GM23338 (cell line): ENCODE measurements around the gene GPBP1L1. TPM values are rescaled to one million over a fixed set of nuclear protein-coding genes. Genes with fewer than 3 reads are reported as not detected.

Source experiments
- ATAC-seq: fragments of 200-7000 bp; cut with Tn5 transposase; 3 replicates; pipeline ENCODE4 v1.9.1; 2020
- DNase-seq: peaks from one replicate; pipeline ENCODE4 v3.0.0-alpha.2; 2015; ENCODE audit warnings: low spot score
- H2AFZ ChIP-seq: fragments of 200-600 bp; sonication (generic); 2 replicates; pipeline ENCODE4 v1.8.0; 2016; ENCODE audit warnings: antibody characterized with exemption, mild to moderate bottlenecking, moderate library complexity
- H3F3A ChIP-seq: fragments of 200-600 bp; sonication (generic); replicated peaks from 2 replicates; pipeline ENCODE4 v1.8.0; 2017; ENCODE audit warnings: antibody characterized with exemption, mixed run types, low read depth
- H3K27ac ChIP-seq: fragments of 200-600 bp; sonication (generic); 2 replicates; pipeline ENCODE4 v1.6.1; 2016; ENCODE audit warnings: low read depth
- H3K27me3 ChIP-seq: fragments of 200-600 bp; sonication (generic); 2 replicates; pipeline ENCODE4 v1.8.0; 2016; ENCODE audit warnings: mild to moderate bottlenecking, mixed run types, moderate library complexity; ENCODE audit not compliant: insufficient read depth
- H3K36me3 ChIP-seq: fragments of 200-600 bp; sonication (generic); 2 replicates; pipeline ENCODE4 v1.8.0; 2016; ENCODE audit warnings: mild to moderate bottlenecking; ENCODE audit not compliant: insufficient read depth
- H3K4me1 ChIP-seq: fragments of 200-600 bp; sonication (generic); 2 replicates; pipeline ENCODE4 v1.8.0; 2016; ENCODE audit warnings: mild to moderate bottlenecking, moderate library complexity; ENCODE audit not compliant: insufficient read depth
- H3K4me2 ChIP-seq: fragments of 200-600 bp; sonication (generic); 2 replicates; pipeline ENCODE4 v1.7.1; 2017; ENCODE audit warnings: mixed run types
- H3K4me3 ChIP-seq: fragments of 200-600 bp; sonication (generic); 2 replicates; pipeline ENCODE4 v1.6.1; 2016; ENCODE audit warnings: mixed run types
- H3K79me2 ChIP-seq: fragments of 200-600 bp; sonication (generic); replicated peaks from 2 replicates; pipeline ENCODE4 v1.8.0; 2017; ENCODE audit warnings: mild to moderate bottlenecking; ENCODE audit not compliant: insufficient read depth
- H3K9me2 ChIP-seq: fragments of 200-600 bp; sonication (generic); 2 replicates; pipeline ENCODE4 v1.8.0; 2017; ENCODE audit not compliant: insufficient read depth
- H4K20me1 ChIP-seq: fragments of 200-600 bp; sonication (generic); replicated peaks from 2 replicates; pipeline ENCODE4 v1.8.0; 2017; ENCODE audit warnings: mild to moderate bottlenecking; ENCODE audit not compliant: insufficient read depth
- H3K27ac Mint-ChIP-seq: 2 replicates; pipeline ENCODE4 v1.8.0; 2020; ENCODE audit warnings: inconsistent platforms, mild to moderate bottlenecking, moderate library complexity, mixed read lengths
- H3K27me3 Mint-ChIP-seq: 3 replicates; pipeline ENCODE4 v1.8.0; 2022; ENCODE audit warnings: low read depth, mild to moderate bottlenecking, moderate library complexity, mixed read lengths, inconsistent platforms; ENCODE audit not compliant: insufficient read depth, poor library complexity
- H3K36me3 Mint-ChIP-seq: 3 replicates; pipeline ENCODE4 v1.8.0; 2021; ENCODE audit warnings: low read depth, mild to moderate bottlenecking, inconsistent platforms, moderate library complexity, mixed read lengths
- H3K4me1 Mint-ChIP-seq: 3 replicates; pipeline ENCODE4 v1.8.0; 2020; ENCODE audit warnings: mild to moderate bottlenecking, inconsistent platforms, mixed read lengths
- H3K4me3 Mint-ChIP-seq: 3 replicates; pipeline ENCODE4 v1.8.0; 2021; ENCODE audit warnings: moderate library complexity, mild to moderate bottlenecking, inconsistent platforms, mixed read lengths
- H3K9me3 Mint-ChIP-seq: 3 replicates; pipeline ENCODE4 v1.8.0; 2020; ENCODE audit warnings: moderate library complexity, mild to moderate bottlenecking, inconsistent platforms, mixed read lengths
- CREB1 ChIP-seq: fragments of 250-450 bp; sonication (Bioruptor Pico); IDR thresholded peaks from 2 replicates; pipeline ENCODE4 v1.5.0; 2020; ENCODE audit warnings: low read depth, mild to moderate bottlenecking, moderate library complexity
- EZH2 ChIP-seq: fragments of 200-600 bp; sonication (generic); IDR thresholded peaks from one replicate; pipeline ENCODE4 v1.8.0; 2017; ENCODE audit warnings: antibody characterized with exemption, mild to moderate bottlenecking, low read depth; ENCODE audit not compliant: unreplicated experiment
- EZH2phosphoT487 ChIP-seq: fragments of 200-600 bp; sonication (generic); IDR thresholded peaks from one replicate; pipeline ENCODE4 v1.8.1; 2018; ENCODE audit warnings: antibody characterized with exemption; ENCODE audit not compliant: unreplicated experiment
- JUNB ChIP-seq: IDR thresholded peaks from one replicate; pipeline ENCODE4 v1.6.1; 2016; ENCODE audit warnings: antibody characterized with exemption; ENCODE audit not compliant: unreplicated experiment
- NANOG ChIP-seq: IDR thresholded peaks from 2 replicates; pipeline ENCODE4 v1.6.1; 2016; ENCODE audit warnings: antibody characterized with exemption, borderline replicate concordance
- ZNF114 ChIP-seq: fragments of 250-450 bp; sonication (Bioruptor Pico); IDR thresholded peaks from 2 replicates; pipeline ENCODE4 v1.5.0; 2020; ENCODE audit warnings: mild to moderate bottlenecking, moderate library complexity
- ZNF331 ChIP-seq: fragments of 250-450 bp; sonication (Bioruptor Pico); IDR thresholded peaks from 2 replicates; pipeline ENCODE4 v1.5.0; 2020; ENCODE audit warnings: low read depth, mild to moderate bottlenecking, moderate library complexity
- polyA plus RNA-seq: library from polyadenylated mRNA; unstranded; fragments of >200 nt; fragmentation: Nextera tagmentation; extraction: Ambion mirVana; gene quantifications from 2 replicates; pipeline ENCODE4 v1.2.1, GENCODE V29; 2016
- total RNA-seq: library from RNA; depleted of rRNA; stranded (reverse); fragments of >200 nt; shearing (Covaris generic); gene quantifications from 2 replicates; pipeline ENCODE4 v1.2.3, GENCODE V29; 2014
- TF ChIP-seq, protein P1 (sequence below), 2 experiments: fragments of 200-600 bp in 1 of 2; sonication (generic) in 1 of 2; conservative IDR thresholded peaks; 2 replicates each; pipeline versions ENCODE4 v1.5.1 to v1.6.1; 2016 to 2017; ENCODE audit warnings: antibody characterized with exemption in 2 of 2, low read depth in 2 of 2, mild to moderate bottlenecking in 2 of 2, moderate library complexity in 1 of 2
- TF ChIP-seq, protein P2 (sequence below): IDR thresholded peaks from one replicate; pipeline ENCODE4 v1.6.1; 2018; ENCODE audit warnings: antibody characterized with exemption; ENCODE audit not compliant: unreplicated experiment

GPBP1L1 gene
- total and polyA plus RNA-seq, 2 experiments from 2014 or later, result 61.7 to 117 TPM

- peaks cover 47% of the 10 kb centered on the region for H3K36me3 Mint-ChIP-seq
- no peaks in the 10 kb centered on the region; the same call in 2 of the 3 replicates for H3K9me3 Mint-ChIP-seq
- no peaks in the 10 kb centered on the region for H3F3A ChIP-seq
- TF ChIP-seq EZH2phosphoT487, result no peak
- no peak for TF ChIP-seq CREB1 (CRISPR knock-in tag)
- no peak for TF ChIP-seq JUNB
- TF ChIP-seq EZH2, result no peak
- no peak for TF ChIP-seq NANOG
- TF ChIP-seq ZNF114 (CRISPR knock-in tag), result no peak
- ATAC-seq (no peak), DNase-seq (no peak)
- H3K4me3 ChIP-seq, result no peak overlapping the region
- H3K27me3 ChIP-seq, result no peaks in the 10 kb centered on the region
- no peak overlapping the region for H3K27ac Mint-ChIP-seq
- no peak overlapping the region for H3K4me2 ChIP-seq
- no peak overlapping the region for H3K4me3 Mint-ChIP-seq
- peaks cover 26% of the 10 kb centered on the region for H3K79me2 ChIP-seq
- no peaks in the 10 kb centered on the region for H3K27me3 Mint-ChIP-seq
- peaks cover 30% of the 10 kb centered on the region for H3K36me3 ChIP-seq
- no peak overlapping the region for H2AFZ ChIP-seq
- no peaks in the 10 kb centered on the region for H3K4me1 Mint-ChIP-seq
- H4K20me1 ChIP-seq, result peaks cover 22% of the 10 kb centered on the region
- no peaks in the 10 kb centered on the region for H3K4me1 ChIP-seq
- H3K9me2 ChIP-seq, result no peaks in the 10 kb centered on the region
- H3K27ac ChIP-seq, result no peak overlapping the region
These were observed 41.7 kb downstream of the GPBP1L1 start for GRCh38 chr1:45644661-45645060.

GRCh38 chr1:45643978-45644377, 42.4 kb downstream of the GPBP1L1 start:
- Histone ChIP-seq H3K4me3 (no peak overlapping the region), H3K9me2 (no peaks in the 10 kb centered on the region), H3K4me2 (no peak overlapping the region), H4K20me1 (peaks cover 20% of the 10 kb centered on the region), H3K27me3 (no peaks in the 10 kb centered on the region), H3K4me1 (no peaks in the 10 kb centered on the region), H2AFZ (no peak overlapping the region), H3K36me3 (peaks cover 31% of the 10 kb centered on the region), H3F3A (no peaks in the 10 kb centered on the region), H3K79me2 (peaks cover 20% of the 10 kb centered on the region), H3K27ac (no peak overlapping the region)
- Mint-ChIP-seq H3K27ac (no peak overlapping the region), H3K27me3 (no peaks in the 10 kb centered on the region), H3K4me3 (no peak overlapping the region), H3K36me3 (peaks cover 46% of the 10 kb centered on the region), H3K9me3 (no peaks in the 10 kb centered on the region; the same call in 2 of the 3 replicates), H3K4me1 (no peaks in the 10 kb centered on the region)
- ATAC-seq (no peak; the same call in 2 of the 3 replicates), DNase-seq (peak; percentile 19)
- TF ChIP-seq, protein P1, sequence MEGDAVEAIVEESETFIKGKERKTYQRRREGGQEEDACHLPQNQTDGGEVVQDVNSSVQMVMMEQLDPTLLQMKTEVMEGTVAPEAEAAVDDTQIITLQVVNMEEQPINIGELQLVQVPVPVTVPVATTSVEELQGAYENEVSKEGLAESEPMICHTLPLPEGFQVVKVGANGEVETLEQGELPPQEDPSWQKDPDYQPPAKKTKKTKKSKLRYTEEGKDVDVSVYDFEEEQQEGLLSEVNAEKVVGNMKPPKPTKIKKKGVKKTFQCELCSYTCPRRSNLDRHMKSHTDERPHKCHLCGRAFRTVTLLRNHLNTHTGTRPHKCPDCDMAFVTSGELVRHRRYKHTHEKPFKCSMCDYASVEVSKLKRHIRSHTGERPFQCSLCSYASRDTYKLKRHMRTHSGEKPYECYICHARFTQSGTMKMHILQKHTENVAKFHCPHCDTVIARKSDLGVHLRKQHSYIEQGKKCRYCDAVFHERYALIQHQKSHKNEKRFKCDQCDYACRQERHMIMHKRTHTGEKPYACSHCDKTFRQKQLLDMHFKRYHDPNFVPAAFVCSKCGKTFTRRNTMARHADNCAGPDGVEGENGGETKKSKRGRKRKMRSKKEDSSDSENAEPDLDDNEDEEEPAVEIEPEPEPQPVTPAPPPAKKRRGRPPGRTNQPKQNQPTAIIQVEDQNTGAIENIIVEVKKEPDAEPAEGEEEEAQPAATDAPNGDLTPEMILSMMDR (conservative IDR thresholded peaks at IDR 0.05; ENCODE audit: low read depth in 2 of 2), result peak; percentile 33 to 35; a peak in 3 of 4 replicates
- TF ChIP-seq ZNF331 (CRISPR knock-in tag), result no peak

GRCh38 chr1:45643321-45643720, 43.0 kb downstream of the GPBP1L1 start:
- Histone ChIP-seq H3K4me2 (no peak overlapping the region), H3K4me1 (no peaks in the 10 kb centered on the region), H3K9me2 (no peaks in the 10 kb centered on the region), H3K36me3 (peaks cover 37% of the 10 kb centered on the region), H3K4me3 (no peak overlapping the region), H2AFZ (no peak overlapping the region), H3K27ac (no peak overlapping the region), H3K27me3 (no peaks in the 10 kb centered on the region), H4K20me1 (peaks cover 16% of the 10 kb centered on the region), H3K79me2 (peaks cover 17% of the 10 kb centered on the region), H3F3A (no peaks in the 10 kb centered on the region)
- ATAC-seq (no peak), DNase-seq (no peak)
- no peak overlapping the region for H3K27ac Mint-ChIP-seq
- no peaks in the 10 kb centered on the region; the same call in 2 of the 3 replicates for H3K9me3 Mint-ChIP-seq
- no peaks in the 10 kb centered on the region for H3K4me1 Mint-ChIP-seq
- no peaks in the 10 kb centered on the region for H3K27me3 Mint-ChIP-seq
- H3K4me3 Mint-ChIP-seq, result no peak overlapping the region
- H3K36me3 Mint-ChIP-seq, result peaks cover 45% of the 10 kb centered on the region
- no peak for TF ChIP-seq EZH2
- TF ChIP-seq, protein P2, sequence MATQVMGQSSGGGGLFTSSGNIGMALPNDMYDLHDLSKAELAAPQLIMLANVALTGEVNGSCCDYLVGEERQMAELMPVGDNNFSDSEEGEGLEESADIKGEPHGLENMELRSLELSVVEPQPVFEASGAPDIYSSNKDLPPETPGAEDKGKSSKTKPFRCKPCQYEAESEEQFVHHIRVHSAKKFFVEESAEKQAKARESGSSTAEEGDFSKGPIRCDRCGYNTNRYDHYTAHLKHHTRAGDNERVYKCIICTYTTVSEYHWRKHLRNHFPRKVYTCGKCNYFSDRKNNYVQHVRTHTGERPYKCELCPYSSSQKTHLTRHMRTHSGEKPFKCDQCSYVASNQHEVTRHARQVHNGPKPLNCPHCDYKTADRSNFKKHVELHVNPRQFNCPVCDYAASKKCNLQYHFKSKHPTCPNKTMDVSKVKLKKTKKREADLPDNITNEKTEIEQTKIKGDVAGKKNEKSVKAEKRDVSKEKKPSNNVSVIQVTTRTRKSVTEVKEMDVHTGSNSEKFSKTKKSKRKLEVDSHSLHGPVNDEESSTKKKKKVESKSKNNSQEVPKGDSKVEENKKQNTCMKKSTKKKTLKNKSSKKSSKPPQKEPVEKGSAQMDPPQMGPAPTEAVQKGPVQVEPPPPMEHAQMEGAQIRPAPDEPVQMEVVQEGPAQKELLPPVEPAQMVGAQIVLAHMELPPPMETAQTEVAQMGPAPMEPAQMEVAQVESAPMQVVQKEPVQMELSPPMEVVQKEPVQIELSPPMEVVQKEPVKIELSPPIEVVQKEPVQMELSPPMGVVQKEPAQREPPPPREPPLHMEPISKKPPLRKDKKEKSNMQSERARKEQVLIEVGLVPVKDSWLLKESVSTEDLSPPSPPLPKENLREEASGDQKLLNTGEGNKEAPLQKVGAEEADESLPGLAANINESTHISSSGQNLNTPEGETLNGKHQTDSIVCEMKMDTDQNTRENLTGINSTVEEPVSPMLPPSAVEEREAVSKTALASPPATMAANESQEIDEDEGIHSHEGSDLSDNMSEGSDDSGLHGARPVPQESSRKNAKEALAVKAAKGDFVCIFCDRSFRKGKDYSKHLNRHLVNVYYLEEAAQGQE, result no peak
